Stimulated activated CD4-positive, alpha-beta T cell treated with anti-CD3 and anti-CD28 coated beads, Interleukin-15, amount 100 ng/mL, for 1 hour (primary cell): Measurements from ENCODE around the gene ERP44.

Experiments used
- DNase-seq, 2 donors: peaks; one replicate each; pipeline ENCODE4 v3.0.0-alpha.2; 2020; ENCODE audit warnings: low read depth in 1 of 2, low spot score in 1 of 2

The ERP44 gene

DNA sequence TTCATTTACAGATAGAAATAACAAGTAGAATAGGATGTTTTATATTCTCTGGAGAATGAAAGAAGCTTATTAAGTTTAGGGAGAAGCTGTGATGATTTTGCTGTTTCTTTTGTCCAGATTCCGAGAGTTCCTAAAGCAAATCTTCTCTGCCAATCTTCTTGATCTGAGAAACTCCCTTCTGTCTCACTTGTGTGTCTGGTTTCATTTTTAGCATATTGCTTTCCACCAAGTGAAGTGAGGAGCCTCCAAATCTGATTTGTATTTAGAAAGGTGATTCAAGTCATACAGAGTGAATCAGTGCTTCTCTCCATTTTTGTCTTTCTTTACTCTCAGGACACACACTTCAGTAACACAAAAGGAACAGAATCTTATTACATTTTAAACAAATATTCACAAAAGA is 144.0 kb downstream of the ERP44 start:
- no peak for DNase-seq

DNA sequence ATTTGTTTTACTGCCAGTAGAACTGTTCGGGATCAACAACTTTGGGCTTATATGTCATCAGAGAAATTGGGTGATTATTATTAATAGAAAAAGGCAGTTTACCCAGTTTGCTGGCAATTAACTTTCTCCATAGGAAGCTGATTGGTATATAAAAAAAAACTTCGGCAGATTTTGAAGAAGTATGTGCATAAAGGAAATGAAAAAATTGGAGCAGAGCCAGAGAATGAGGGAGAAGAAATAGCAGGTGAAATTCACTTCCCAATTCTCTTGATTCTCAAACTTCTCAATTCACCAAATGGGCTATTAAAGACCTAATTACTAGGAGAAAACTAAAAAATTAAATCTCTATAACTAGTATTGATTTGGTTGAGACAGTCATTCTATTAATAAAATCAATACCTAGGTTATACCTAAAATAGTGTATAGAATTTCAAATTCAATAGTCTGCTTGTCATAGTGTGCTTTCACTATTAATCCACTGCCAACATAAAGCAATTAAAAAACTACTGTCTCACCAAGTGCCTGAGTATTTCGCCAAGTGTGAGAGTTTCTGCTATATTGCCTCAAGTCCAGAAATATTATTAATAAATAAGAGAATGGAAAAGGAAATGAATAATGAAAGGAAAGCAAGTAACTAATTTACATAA is 144.8 kb downstream of the ERP44 start:
- no peak for DNase-seq

DNA sequence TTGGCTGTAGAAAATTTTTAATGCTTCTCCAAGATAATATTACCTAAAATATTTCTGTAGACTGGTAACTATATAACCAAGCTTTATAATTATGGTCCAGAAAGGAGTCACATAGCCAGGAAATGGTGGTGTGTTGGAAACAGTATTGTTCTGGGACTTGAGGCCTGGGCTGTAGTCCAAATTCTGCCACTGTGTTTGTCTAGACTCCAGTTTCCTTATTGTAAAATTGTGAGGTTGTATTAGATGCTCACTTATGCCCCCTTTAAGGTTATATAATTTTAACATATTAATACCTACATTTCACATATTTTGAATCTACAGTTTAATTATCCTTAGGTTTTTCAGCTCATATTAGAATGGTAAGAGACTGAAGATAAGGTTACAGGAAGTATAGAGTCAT is 149.9 kb downstream of the ERP44 start:
- no peak for DNase-seq

DNA sequence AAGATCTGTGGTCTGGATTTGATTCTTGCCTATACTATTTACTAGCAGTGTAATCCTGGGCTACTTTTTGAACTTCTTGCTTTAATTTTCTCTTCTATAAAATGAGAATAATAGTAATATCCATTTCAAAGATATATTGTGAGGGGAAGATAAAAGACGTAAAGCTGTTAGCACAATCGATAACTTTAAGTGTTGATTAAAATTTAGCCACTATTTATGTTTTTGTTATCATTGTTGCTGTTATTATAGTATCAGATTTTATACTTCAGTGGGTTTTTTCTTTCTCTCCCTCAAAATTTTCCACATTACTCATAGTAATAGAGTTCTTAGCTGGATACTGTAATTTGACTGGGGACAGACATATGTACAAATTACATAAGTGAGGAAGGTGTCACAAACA is 150.3 kb downstream of the ERP44 start:
- DNase-seq: no peak

DNA sequence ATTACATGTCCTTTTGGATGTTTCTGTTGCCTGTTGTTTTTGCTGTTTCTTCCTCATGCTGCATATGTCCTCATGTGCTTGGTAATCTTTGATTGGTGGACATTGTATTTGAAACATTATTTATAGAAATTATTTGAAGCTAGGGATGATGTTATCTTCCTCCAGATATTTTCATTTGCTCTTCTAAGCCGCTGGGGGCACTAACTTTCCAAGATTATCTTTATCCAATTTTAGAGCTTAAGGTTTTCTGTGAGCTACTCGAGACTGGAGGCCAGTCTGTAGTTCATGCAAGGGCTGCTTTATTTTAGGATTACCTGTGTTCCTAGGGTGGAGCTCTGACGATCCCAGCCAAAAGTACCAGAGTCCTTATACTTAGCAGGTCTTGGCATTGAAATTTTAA is 151.4 kb downstream of the ERP44 start:
- no peak for DNase-seq

DNA sequence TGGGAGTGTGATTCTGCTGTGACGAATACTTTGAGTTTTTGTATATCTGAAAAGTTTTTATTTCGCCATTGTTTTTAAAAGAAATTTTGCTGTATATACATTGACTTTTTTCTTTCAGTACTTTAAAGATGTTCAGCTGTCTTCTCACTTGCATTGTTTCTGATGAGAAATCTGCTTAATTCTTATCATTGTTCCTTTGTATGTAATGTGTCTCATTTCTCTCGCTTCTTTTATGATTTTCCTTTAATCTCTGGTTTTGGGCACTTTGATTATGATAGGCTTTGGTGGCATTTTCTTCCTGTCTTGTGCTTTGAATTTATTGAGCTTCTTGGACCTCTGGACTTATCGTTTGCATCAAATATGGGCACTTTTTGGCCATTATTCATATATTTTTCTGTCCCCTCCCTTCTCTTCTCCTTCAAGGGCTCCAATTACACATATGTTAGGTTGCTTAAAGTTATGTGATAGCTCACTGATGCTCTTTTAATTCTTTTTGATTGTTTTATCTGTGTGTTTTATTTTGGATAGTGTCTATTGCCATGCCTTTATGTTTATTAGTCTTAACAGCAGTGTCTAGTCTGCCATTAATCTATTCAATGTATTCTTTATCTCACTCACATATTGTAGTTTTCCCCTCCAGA is 161.7 kb downstream of the ERP44 start:
- no peak for DNase-seq

DNA sequence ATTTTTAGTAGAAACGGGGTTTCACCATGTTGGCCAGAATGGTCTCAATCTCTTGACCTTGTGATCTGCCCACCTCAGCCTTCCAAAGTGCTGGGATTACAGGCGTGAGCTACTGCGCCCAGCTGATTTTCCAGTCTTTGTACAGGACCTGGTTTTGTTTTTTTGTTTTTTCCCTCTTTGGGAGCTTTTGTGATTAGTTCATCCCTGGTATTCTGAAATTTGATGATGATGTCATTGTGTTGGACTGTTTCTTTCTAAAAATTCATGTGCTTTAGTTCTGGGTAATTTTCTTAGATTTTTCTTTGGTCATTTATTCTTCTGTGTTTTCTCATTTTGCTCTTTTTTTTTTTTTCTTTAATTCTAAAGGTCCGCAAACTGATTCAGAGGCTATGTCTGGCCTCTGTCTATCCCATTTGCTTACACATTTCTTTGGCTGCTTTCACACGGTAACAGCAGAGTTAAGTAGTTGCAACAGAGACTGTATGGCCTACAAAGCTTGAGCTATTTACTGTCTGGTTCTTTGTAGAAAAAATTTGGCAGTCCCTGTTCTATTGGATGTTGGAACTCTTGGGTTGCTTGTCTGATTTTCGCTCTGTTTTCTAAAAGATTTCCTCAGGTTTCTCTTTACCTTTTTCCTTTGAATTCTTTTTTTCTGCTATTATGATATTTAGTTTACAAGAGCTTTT is 167.5 kb downstream of the ERP44 start:
- DNase-seq: no peak

DNA sequence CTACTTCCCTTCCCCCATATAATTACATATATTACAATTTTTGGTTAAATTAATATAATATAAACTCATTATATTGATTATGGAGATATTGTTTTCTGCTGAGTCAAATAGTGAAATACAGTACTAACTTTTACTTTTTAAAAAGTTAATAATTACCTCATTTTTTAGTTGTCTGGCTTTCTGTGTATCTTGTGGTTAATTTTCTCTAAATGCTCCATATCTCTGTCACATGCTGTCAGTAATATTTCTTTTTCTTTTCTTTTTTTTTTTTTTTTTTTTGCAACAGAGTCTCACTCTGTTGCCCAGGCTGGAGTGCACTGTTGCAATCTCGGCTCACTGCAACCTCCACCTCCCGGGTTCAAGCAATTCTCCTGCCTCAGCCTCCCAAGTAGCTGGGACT is 169.1 kb downstream of the ERP44 start:
- DNase-seq: no peak
